Measurements from ENCODE around the gene SLC25A13.

DNA sequence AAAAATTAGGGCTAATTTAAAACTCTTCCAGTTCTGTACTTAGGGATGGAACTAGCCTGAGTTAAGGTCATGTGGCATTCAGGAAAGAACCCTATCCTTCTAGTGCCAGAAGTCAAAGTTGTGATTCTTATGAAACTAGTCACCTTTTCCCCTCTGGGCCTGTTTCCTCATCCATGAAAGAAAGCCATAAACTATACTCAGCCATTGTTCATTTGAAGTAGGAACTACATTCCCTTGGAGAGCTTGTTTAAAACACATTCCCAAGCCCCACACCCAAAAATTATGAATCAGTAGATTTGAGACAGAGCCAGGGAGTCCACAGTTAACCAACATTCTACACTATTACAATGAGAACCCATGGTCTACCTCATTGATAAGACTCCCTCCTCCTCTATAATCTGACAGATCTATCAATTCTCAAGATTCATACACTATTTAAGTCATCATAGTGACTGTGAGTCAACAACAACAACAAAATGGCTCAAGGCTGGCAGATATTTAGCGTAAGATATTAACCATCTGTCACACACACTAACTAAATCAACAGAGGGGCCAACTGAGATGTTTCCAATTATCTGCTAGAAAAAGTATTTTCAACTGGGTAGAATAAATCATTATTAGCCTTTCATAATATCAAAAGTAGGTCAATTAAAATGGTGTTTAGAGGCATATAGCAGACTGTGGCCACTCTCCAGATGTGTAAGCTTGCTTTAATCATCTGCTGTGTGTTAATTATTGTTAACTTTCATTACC, 102.3 kb downstream of the SLC25A13 start:
- TF ChIP-seq, protein P1, sequence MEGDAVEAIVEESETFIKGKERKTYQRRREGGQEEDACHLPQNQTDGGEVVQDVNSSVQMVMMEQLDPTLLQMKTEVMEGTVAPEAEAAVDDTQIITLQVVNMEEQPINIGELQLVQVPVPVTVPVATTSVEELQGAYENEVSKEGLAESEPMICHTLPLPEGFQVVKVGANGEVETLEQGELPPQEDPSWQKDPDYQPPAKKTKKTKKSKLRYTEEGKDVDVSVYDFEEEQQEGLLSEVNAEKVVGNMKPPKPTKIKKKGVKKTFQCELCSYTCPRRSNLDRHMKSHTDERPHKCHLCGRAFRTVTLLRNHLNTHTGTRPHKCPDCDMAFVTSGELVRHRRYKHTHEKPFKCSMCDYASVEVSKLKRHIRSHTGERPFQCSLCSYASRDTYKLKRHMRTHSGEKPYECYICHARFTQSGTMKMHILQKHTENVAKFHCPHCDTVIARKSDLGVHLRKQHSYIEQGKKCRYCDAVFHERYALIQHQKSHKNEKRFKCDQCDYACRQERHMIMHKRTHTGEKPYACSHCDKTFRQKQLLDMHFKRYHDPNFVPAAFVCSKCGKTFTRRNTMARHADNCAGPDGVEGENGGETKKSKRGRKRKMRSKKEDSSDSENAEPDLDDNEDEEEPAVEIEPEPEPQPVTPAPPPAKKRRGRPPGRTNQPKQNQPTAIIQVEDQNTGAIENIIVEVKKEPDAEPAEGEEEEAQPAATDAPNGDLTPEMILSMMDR (IDR thresholded peaks at IDR 0.05): no peak
- TF ChIP-seq POLR2AphosphoS5 (IDR thresholded peaks at IDR 0.05; ENCODE audit: insufficient read depth in 1 of 2, low read depth in 1 of 2) (peak in 1 of 2 donors; percentile 69), POLR2A (IDR thresholded peaks at IDR 0.05) (no peak)

Data from vagina (tissue), 2 donors.